OCI-LY3 (cell line): Measurements from ENCODE around the gene KCNK13.

ENCODE experiments used
- CTCF ChIP-seq: fragments of 200-600, 300-600 bp; sonication (generic); IDR thresholded peaks from 2 replicates; pipeline ENCODE4 v1.5.1; 2014; ENCODE audit warnings: antibody characterized with exemption, low read length, low read depth
- EZH2phosphoT487 ChIP-seq: fragments of 200-600 bp; shearing (Covaris generic); IDR thresholded peaks from 2 replicates; pipeline ENCODE4 v1.6.1; 2018; ENCODE audit warnings: antibody characterized with exemption, mixed run types, low read depth

- TF ChIP-seq CTCF (no peak), EZH2phosphoT487 (no peak)
These were observed 27.6 kb upstream of the KCNK13 start for GRCh38 chr14:90034156-90034555.
